H9 (cell line): ENCODE measurements around the gene RAB25. TPM values are rescaled to one million over a fixed set of nuclear protein-coding genes. Genes with fewer than 3 reads are reported as not detected.

Experiments
- DNase-seq: peaks from one replicate; pipeline ENCODE4 v3.0.0-alpha.2; 2017
- H2AFZ ChIP-seq: one replicate; pipeline ENCODE4 v1.6.1; 2013; ENCODE audit warnings: mild to moderate bottlenecking, low read length, control low read depth, moderate library complexity
- H2AK5ac ChIP-seq: 2 replicates; pipeline ENCODE4 v1.6.1; 2013; ENCODE audit warnings: low read length, control low read depth, mixed read lengths; ENCODE audit not compliant: insufficient read length
- H2BK120ac ChIP-seq: one replicate; pipeline ENCODE4 v1.6.1; 2013; ENCODE audit warnings: low read depth, mild to moderate bottlenecking, low read length, control low read depth, inconsistent platforms; ENCODE audit not compliant: poor library complexity, severe bottlenecking
- H2BK12ac ChIP-seq: 2 replicates; pipeline ENCODE4 v1.6.1; 2013; ENCODE audit warnings: low read length, control low read depth, mixed read lengths, low read depth; ENCODE audit not compliant: insufficient read length
- H2BK15ac ChIP-seq: 2 replicates; pipeline ENCODE4 v1.6.1; 2013; ENCODE audit warnings: low read depth, low read length, control low read depth
- H2BK20ac ChIP-seq: one replicate; pipeline ENCODE4 v1.6.1; 2013; ENCODE audit warnings: low read depth, mild to moderate bottlenecking, low read length, control low read depth, inconsistent platforms; ENCODE audit not compliant: poor library complexity, severe bottlenecking
- H2BK5ac ChIP-seq: 2 replicates; pipeline ENCODE4 v1.6.1; 2013; ENCODE audit warnings: low read length, control low read depth, mixed read lengths; ENCODE audit not compliant: insufficient read length
- H3K14ac ChIP-seq: 2 replicates; pipeline ENCODE4 v1.6.1; 2013; ENCODE audit warnings: low read length, control low read depth; ENCODE audit not compliant: insufficient read depth
- H3K18ac ChIP-seq: 2 replicates; pipeline ENCODE4 v1.6.1; 2013; ENCODE audit warnings: low read depth, mild to moderate bottlenecking, mixed read lengths, low read length, control low read depth; ENCODE audit not compliant: insufficient read length
- H3K23ac ChIP-seq: 2 replicates; pipeline ENCODE4 v1.6.1; 2013; ENCODE audit warnings: low read length, control low read depth, mixed read lengths, low read depth; ENCODE audit not compliant: insufficient read length
- H3K23me2 ChIP-seq: 2 replicates; pipeline ENCODE4 v1.6.1; 2013; ENCODE audit warnings: low read depth, mild to moderate bottlenecking, mixed read lengths, low read length, control low read depth; ENCODE audit not compliant: insufficient read length, poor library complexity, severe bottlenecking
- H3K27ac ChIP-seq: 2 replicates; pipeline ENCODE4 v1.5.1; 2013; ENCODE audit warnings: low read length, control low read depth, mixed read lengths, low read depth; ENCODE audit not compliant: insufficient read length
- H3K27me3 ChIP-seq: 2 replicates; pipeline ENCODE4 v1.6.1; 2013; ENCODE audit warnings: low read length, control low read depth, inconsistent platforms; ENCODE audit not compliant: insufficient read depth
- H3K4ac ChIP-seq: 2 replicates; pipeline ENCODE4 v1.6.1; 2013; ENCODE audit warnings: low read depth, mild to moderate bottlenecking, control low read depth, inconsistent platforms, low read length, moderate library complexity
- H3K4me1 ChIP-seq: 2 replicates; pipeline ENCODE4 v1.6.1; 2013; ENCODE audit warnings: low read length, control low read depth, inconsistent platforms; ENCODE audit not compliant: insufficient read depth
- H3K4me2 ChIP-seq: 2 replicates; pipeline ENCODE4 v1.6.1; 2013; ENCODE audit warnings: low read length, control low read depth, mixed read lengths; ENCODE audit not compliant: insufficient read length, insufficient read depth
- H3K56ac ChIP-seq: 2 replicates; pipeline ENCODE4 v1.6.1; 2013; ENCODE audit warnings: low read depth, mild to moderate bottlenecking, mixed read lengths, low read length, control low read depth; ENCODE audit not compliant: insufficient read length
- H3K79me1 ChIP-seq: 2 replicates; pipeline ENCODE4 v1.6.1; 2013; ENCODE audit warnings: low read depth, mild to moderate bottlenecking, moderate library complexity, low read length, control low read depth, inconsistent platforms; ENCODE audit not compliant: insufficient read depth, poor library complexity, severe bottlenecking
- H3K79me2 ChIP-seq: 2 replicates; pipeline ENCODE4 v1.6.1; 2013; ENCODE audit warnings: low read length, control low read depth, inconsistent platforms; ENCODE audit not compliant: insufficient read depth
- H3K9ac ChIP-seq: 2 replicates; pipeline ENCODE4 v1.6.1; 2013; ENCODE audit warnings: low read length, control low read depth, mixed read lengths; ENCODE audit not compliant: insufficient read length; ENCODE audit errors: extremely low read depth
- H3K9me3 ChIP-seq: one replicate; pipeline ENCODE4 v1.6.1; 2013; ENCODE audit warnings: low read depth, low read length, inconsistent platforms; ENCODE audit not compliant: control insufficient read depth
- H3T11ph ChIP-seq: one replicate; pipeline ENCODE4 v1.6.1; 2013; ENCODE audit warnings: mild to moderate bottlenecking, low read length, control low read depth, inconsistent platforms
- H4K20me1 ChIP-seq: one replicate; pipeline ENCODE4 v1.6.1; 2013; ENCODE audit not compliant: control insufficient read depth, insufficient read length, insufficient read depth
- H4K5ac ChIP-seq: 2 replicates; pipeline ENCODE4 v1.6.1; 2013; ENCODE audit warnings: low read depth, mild to moderate bottlenecking, mixed read lengths, low read length, control low read depth; ENCODE audit not compliant: insufficient read length
- H4K8ac ChIP-seq: replicated peaks from 2 replicates; pipeline ENCODE4 v1.6.1; 2013; ENCODE audit warnings: low read length, control low read depth, mixed read lengths, low read depth; ENCODE audit not compliant: insufficient read length
- H4K91ac ChIP-seq: 2 replicates; pipeline ENCODE4 v1.6.1; 2013; ENCODE audit warnings: low read depth, mild to moderate bottlenecking, moderate library complexity, mixed read lengths, low read length, control low read depth; ENCODE audit not compliant: insufficient read length
- H3K27ac Mint-ChIP-seq, 3 experiments: 2 replicates in 2 of 3; 3 replicates in 1 of 3; pipeline ENCODE4 v1.8.0; 2020 to 2021; ENCODE audit warnings: mixed read lengths in 3 of 3, mild to moderate bottlenecking in 1 of 3, moderate library complexity in 1 of 3
- H3K27me3 Mint-ChIP-seq: 2 replicates; pipeline ENCODE4 v1.8.0; 2021; ENCODE audit warnings: low read depth, mild to moderate bottlenecking, moderate library complexity, mixed read lengths
- H3K36me3 Mint-ChIP-seq, 3 experiments: 2 replicates in 2 of 3; 3 replicates in 1 of 3; pipeline ENCODE4 v1.8.0; 2020 to 2021; ENCODE audit warnings: low read depth in 3 of 3, mixed read lengths in 3 of 3; ENCODE audit not compliant: insufficient read depth in 1 of 3
- H3K4me1 Mint-ChIP-seq, 2 experiments: 2 replicates each; pipeline ENCODE4 v1.8.0; 2020; ENCODE audit warnings: mixed read lengths in 2 of 2
- H3K4me3 Mint-ChIP-seq, 2 experiments: 2 replicates in 1 of 2; 3 replicates in 1 of 2; pipeline ENCODE4 v1.8.0; 2020 to 2021; ENCODE audit warnings: mild to moderate bottlenecking in 2 of 2, mixed read lengths in 2 of 2, moderate library complexity in 1 of 2
- H3K9me3 Mint-ChIP-seq, 2 experiments: 2 replicates in 1 of 2; 3 replicates in 1 of 2; pipeline ENCODE4 v1.8.0; 2020; ENCODE audit warnings: mild to moderate bottlenecking in 2 of 2, mixed read lengths in 2 of 2, moderate library complexity in 1 of 2
- WGBS: extraction: QIAGEN DNeasy Blood & Tissue Kit; methylation state at CpG from one replicate; pipeline ENCODE4 v1.1.7; 2013; ENCODE audit warnings: missing lambda C conversion rate, low lambda C conversion rate, mixed read lengths; ENCODE audit not compliant: insufficient read length; ENCODE audit errors: extremely low coverage; 5-methylcytosine and 5-hydroxymethylcytosine counted together
- total RNA-seq: library from RNA; stranded (reverse); gene quantifications from 2 replicates; pipeline ENCODE4 v1.2.1, GENCODE V29; 2021
- TF ChIP-seq, protein P1 (sequence below): fragments of 200-600 bp; sonication (generic); conservative IDR thresholded peaks from 3 replicates; pipeline ENCODE4 v1.8.0; 2021; ENCODE audit warnings: antibody characterized with exemption, mild to moderate bottlenecking

The RAB25 gene
- total RNA-seq, 1 experiment from 2014 or later = 43.1 TPM

DNA sequence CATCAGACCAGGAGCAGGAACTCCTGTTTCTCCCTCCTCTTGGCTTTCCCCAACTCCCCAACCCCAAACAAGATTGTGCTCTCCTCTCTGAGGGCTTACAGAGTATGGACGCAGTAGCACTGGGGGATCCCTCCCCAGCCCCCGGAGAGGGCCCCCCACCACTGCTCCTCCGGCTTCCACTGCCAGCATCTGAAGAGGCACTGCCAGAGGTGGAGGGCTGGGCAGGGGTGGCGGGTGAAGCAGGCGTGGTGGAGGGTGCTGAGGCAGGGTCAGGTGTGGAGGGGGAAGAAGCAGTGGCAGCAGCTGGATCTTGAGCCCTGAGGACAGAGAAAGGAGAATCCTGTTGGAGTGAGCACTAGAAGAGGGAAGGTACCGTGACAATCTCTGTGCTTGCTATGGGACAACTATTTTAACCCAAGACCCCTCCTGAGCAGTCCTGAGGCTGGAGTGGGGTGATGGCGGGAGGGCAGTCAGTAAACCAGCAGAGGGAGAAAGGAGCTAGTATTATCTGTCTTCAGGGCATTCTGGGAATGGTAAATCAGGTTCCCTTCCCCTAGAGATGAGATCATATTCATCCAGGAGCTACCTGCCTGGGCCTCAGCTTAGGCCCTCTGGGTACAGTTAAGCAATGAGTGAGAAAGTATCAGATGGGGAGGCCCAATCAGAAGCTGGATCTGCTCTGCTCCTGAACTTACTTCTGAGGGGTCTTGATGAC is 9.8 kb upstream of the RAB25 start:
- peaks cover 10% of the 10 kb centered on the region for H3K23me2 ChIP-seq
- no peak overlapping the region for H3K14ac ChIP-seq
- no peaks in the 10 kb centered on the region for H3K27me3 ChIP-seq

More for the DNA sequence above, 9.8 kb upstream of the RAB25 start:
- Histone ChIP-seq H3K56ac (no peak overlapping the region), H4K20me1 (no peaks in the 10 kb centered on the region), H3K79me2 (no peaks in the 10 kb centered on the region; the same call in 1 of the 2 replicates), H3K79me1 (peaks cover 4% of the 10 kb centered on the region), H2BK12ac (no peak overlapping the region), H3T11ph (no peak overlapping the region), H2BK20ac (no peak overlapping the region), H3K4me1 (0 out of 2 replicates have a peak, but pooled peaks cover 2% of the 10 kb centered on the region), H2AFZ (no peak overlapping the region), H2BK15ac (no peak overlapping the region), H2BK120ac (no peak overlapping the region), H2AK5ac (no peak overlapping the region), H3K23ac (no peak overlapping the region), H4K91ac (no peak overlapping the region), H3K18ac (no peak overlapping the region), H3K9ac (no peak overlapping the region), H3K4me2 (no peak overlapping the region), H2BK5ac (no peak overlapping the region), H4K8ac (no peak overlapping the region), H3K27ac (no peak overlapping the region), H3K4ac (no peak overlapping the region), H3K9me3 (no peaks in the 10 kb centered on the region), H4K5ac (no peak overlapping the region)
- no peaks in the 10 kb centered on the region for H3K27me3 Mint-ChIP-seq
- no peaks in the 10 kb centered on the region for H3K9me3 Mint-ChIP-seq
- H3K4me1 Mint-ChIP-seq = peaks cover 18 to 20% of the 10 kb centered on the region in 2 experiments
- no CpG with 5 or more reads among the region's 7 CpGs for WGBS
- no peak overlapping the region; a peak in 1 of 7 replicates for H3K27ac Mint-ChIP-seq
- H3K36me3 Mint-ChIP-seq = peaks cover 14 to 40% (median 39%) of the 10 kb centered on the region in 3 experiments
- no peak for DNase-seq
- TF ChIP-seq, protein P1, sequence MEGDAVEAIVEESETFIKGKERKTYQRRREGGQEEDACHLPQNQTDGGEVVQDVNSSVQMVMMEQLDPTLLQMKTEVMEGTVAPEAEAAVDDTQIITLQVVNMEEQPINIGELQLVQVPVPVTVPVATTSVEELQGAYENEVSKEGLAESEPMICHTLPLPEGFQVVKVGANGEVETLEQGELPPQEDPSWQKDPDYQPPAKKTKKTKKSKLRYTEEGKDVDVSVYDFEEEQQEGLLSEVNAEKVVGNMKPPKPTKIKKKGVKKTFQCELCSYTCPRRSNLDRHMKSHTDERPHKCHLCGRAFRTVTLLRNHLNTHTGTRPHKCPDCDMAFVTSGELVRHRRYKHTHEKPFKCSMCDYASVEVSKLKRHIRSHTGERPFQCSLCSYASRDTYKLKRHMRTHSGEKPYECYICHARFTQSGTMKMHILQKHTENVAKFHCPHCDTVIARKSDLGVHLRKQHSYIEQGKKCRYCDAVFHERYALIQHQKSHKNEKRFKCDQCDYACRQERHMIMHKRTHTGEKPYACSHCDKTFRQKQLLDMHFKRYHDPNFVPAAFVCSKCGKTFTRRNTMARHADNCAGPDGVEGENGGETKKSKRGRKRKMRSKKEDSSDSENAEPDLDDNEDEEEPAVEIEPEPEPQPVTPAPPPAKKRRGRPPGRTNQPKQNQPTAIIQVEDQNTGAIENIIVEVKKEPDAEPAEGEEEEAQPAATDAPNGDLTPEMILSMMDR = no peak; the same call in 2 of the 3 replicates
- peak overlapping the region; percentile 62 to 84; a peak in 3 of 5 replicates for H3K4me3 Mint-ChIP-seq
